Epithelial cell of proximal tubule (primary cell): ENCODE measurements around the gene OR5H14. TPM values are rescaled to one million over a fixed set of nuclear protein-coding genes. Genes with fewer than 3 reads are reported as not detected.

Source experiments
- DNase-seq: peaks from one replicate; pipeline ENCODE4 v3.0.0-alpha.2; 2011; ENCODE audit warnings: low read depth
- H3K4me3 ChIP-seq: 2 replicates; pipeline ENCODE4 v1.5.1; 2011; ENCODE audit warnings: low read depth, mild to moderate bottlenecking, low read length
- total RNA-seq: library from RNA; depleted of rRNA; stranded (reverse); fragments of >200 nt; gene quantifications from 2 replicates; pipeline ENCODE4 v1.2.3, GENCODE V29; 2015
- TF ChIP-seq, protein P1 (sequence below): conservative IDR thresholded peaks from 2 replicates; pipeline ENCODE4 v1.5.1; 2012; ENCODE audit warnings: low read depth, mild to moderate bottlenecking, low read length

Gene OR5H14
- not detected in 2 replicates for total RNA-seq

GRCh38 chr3:98147179-98147578 is at the start of gene OR5H14:
OR5H14 (plus strand) TSS chr3:98147479; CDS start chr3:98149386, 1,907 bp downstream.
- TF ChIP-seq, protein P1, sequence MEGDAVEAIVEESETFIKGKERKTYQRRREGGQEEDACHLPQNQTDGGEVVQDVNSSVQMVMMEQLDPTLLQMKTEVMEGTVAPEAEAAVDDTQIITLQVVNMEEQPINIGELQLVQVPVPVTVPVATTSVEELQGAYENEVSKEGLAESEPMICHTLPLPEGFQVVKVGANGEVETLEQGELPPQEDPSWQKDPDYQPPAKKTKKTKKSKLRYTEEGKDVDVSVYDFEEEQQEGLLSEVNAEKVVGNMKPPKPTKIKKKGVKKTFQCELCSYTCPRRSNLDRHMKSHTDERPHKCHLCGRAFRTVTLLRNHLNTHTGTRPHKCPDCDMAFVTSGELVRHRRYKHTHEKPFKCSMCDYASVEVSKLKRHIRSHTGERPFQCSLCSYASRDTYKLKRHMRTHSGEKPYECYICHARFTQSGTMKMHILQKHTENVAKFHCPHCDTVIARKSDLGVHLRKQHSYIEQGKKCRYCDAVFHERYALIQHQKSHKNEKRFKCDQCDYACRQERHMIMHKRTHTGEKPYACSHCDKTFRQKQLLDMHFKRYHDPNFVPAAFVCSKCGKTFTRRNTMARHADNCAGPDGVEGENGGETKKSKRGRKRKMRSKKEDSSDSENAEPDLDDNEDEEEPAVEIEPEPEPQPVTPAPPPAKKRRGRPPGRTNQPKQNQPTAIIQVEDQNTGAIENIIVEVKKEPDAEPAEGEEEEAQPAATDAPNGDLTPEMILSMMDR = no peak
- H3K4me3 ChIP-seq = no peak within 1 kb of the TSS
- DNase-seq = no peak

- TF ChIP-seq, protein P1 = no peak
- no peak overlapping the region for H3K4me3 ChIP-seq
- no peak for DNase-seq
Measured at GRCh38 chr3:98099848-98100247, 47.4 kb upstream of the OR5H14 start.

- TF ChIP-seq, protein P1 = no peak
- H3K4me3 ChIP-seq = no peak overlapping the region
- no peak for DNase-seq
Measured at GRCh38 chr3:98108162-98108561, 39.1 kb upstream of the OR5H14 start.

DNA sequence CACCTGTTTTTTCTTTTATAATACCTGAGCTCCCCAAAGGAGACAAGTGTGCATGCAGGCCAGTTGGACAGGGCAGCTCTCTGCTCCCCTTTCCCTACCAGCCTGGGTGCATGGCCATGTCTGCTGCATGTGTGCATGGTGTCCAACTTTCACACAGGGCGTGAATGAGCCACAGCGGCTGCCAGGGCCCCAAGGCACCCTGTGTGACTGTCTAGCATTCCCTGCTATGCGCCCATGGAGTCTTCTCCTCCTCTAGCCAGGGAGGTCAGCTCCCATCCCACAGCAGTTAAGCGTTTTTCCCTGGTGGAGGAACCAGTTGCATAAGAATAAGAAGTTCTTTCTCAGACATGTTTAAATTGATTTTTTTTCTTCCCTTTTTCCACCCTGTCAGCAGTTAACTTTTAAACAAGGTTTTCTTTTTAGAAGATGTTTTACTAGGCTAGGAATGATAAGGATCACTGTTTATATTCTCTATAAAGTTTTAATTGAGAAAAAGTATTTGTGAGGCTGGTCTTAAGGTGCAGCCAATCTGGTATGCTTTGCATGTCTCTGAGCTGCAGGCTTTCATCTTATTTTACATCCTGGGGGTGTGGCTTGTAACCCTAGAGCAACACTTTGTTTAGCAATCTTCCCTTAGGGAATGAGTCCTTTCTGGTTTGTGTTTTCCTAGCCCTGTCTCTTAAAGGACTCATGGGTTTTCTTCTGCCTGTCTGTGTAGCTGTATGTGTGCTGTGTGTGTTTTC is 37.3 kb upstream of the OR5H14 start:
- TF ChIP-seq, protein P1 = no peak
- no peak for DNase-seq
- H3K4me3 ChIP-seq = no peak overlapping the region

DNA sequence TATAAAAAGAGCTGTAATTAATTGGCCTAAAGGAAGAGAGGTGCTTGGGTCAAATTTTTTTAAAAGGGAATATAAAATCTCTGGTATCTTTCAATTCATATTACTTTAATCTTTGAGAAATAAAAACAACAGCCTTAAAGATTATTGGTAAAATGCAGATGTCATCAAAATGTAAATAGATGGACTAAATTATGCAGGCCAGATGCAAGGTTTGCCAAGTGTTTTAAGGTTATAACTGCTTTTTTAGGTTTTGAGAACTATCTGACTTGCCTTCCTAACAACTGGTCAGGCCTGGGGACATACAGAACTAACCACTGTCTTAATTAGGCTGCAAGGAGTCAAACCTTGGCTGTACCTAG is 36.8 kb upstream of the OR5H14 start:
- no peak for DNase-seq
- TF ChIP-seq, protein P1 = no peak
- H3K4me3 ChIP-seq = no peak overlapping the region

- no peak for DNase-seq
- no peak overlapping the region for H3K4me3 ChIP-seq
- TF ChIP-seq, protein P1 = no peak
Measured at GRCh38 chr3:98114264-98114663, 33.0 kb upstream of the OR5H14 start.

DNA sequence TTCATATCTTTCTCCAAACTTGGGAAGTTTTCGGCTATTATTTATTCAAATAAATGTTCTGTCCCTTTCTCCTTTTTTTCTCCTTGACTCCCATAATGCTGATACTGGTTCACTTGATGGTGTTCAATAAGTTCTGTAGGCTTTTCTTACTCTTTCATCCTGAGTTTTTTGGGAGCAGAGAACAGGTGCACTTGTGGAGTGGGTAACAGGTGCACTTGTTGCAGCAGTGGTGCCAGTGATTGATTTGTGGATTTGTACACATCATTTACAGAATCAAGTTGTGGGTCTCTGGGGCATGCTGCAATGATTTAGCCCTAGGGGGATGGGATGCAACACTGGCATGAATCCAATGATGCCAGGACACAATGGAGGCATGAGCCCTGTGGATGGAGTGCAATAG is 31.6 kb upstream of the OR5H14 start:
- no peak overlapping the region for H3K4me3 ChIP-seq
- TF ChIP-seq, protein P1 = no peak
- DNase-seq = no peak
